IMR-90 (cell line): Measurements from ENCODE around the gene IRF2BP2. TPM values are rescaled to one million over a fixed set of nuclear protein-coding genes. Genes with fewer than 3 reads are reported as not detected.
A peak's percentile ranks its signal among the peaks of the same experiment; 100 is the strongest.

Experiments
- ATAC-seq: fragments of 200-7000 bp; cut with Tn5 transposase; 2 replicates; pipeline ENCODE4 v1.9.1; 2020; ENCODE audit warnings: low read depth, mild to moderate bottlenecking, moderate library complexity
- BruUV-seq: library from RNA; stranded (reverse); fragments of 400-500 nt; replicated peaks from 2 replicates; lab custom pipeline; 2021; lab: Mats Ljungman, UMichigan
- CTCF ChIA-PET: fragments of 300-600 bp; formaldehyde crosslinking; extraction: SDS; loops from one replicate; lab custom pipeline; 2021; ENCODE audit warnings: antibody characterized with exemption; lab: Yijun Ruan, JAX
- POLR2A ChIA-PET: fragments of 300-600 bp; sonication (Branson Sonifier 250); formaldehyde crosslinking; loops from one replicate; lab custom pipeline; 2022; ENCODE audit warnings: antibody characterized with exemption; ENCODE audit not compliant: unreplicated experiment; lab: Charles Lee
- DNase-seq: peaks from one replicate; pipeline ENCODE4 v3.0.0; 2013
- H2AFZ ChIP-seq: replicated peaks from 2 replicates; pipeline ENCODE3; 2013; ENCODE audit warnings: low read length, mild to moderate bottlenecking; ENCODE audit not compliant: poor library complexity
- H2AK5ac ChIP-seq: 2 replicates; pipeline ENCODE4 v1.6.1; 2013; ENCODE audit warnings: low read depth, low read length, inconsistent platforms
- H2AK9ac ChIP-seq: replicated peaks from 2 replicates; pipeline ENCODE3; 2013; ENCODE audit warnings: mild to moderate bottlenecking, low read depth, low read length, moderate library complexity; ENCODE audit not compliant: poor library complexity
- H2BK120ac ChIP-seq: 2 replicates; pipeline ENCODE4 v1.6.1; 2013; ENCODE audit warnings: low read depth, low read length, inconsistent platforms
- H2BK15ac ChIP-seq: 3 replicates; pipeline ENCODE4 v1.6.1; 2013; ENCODE audit warnings: low read depth, low read length, inconsistent platforms
- H2BK20ac ChIP-seq: 2 replicates; pipeline ENCODE4 v1.6.1; 2013; ENCODE audit warnings: low read depth, mild to moderate bottlenecking, inconsistent platforms, low read length, moderate library complexity
- H2BK5ac ChIP-seq: 2 replicates; pipeline ENCODE4 v1.6.1; 2013; ENCODE audit warnings: mild to moderate bottlenecking, low read depth, low read length, inconsistent platforms; ENCODE audit not compliant: poor library complexity, severe bottlenecking
- H3K14ac ChIP-seq: replicated peaks from 2 replicates; pipeline ENCODE4 v1.6.1; 2013; ENCODE audit warnings: low read depth, low read length, inconsistent platforms
- H3K18ac ChIP-seq: 2 replicates; pipeline ENCODE4 v1.6.1; 2013; ENCODE audit warnings: low read depth, low read length, control low read depth
- H3K23ac ChIP-seq: 2 replicates; pipeline ENCODE4 v1.6.1; 2013; ENCODE audit warnings: low read depth, low read length, inconsistent platforms
- H3K27ac ChIP-seq: 2 replicates; pipeline ENCODE4 v1.5.1; 2013; ENCODE audit warnings: mild to moderate bottlenecking, control low read depth, low read length; ENCODE audit not compliant: insufficient read depth
- H3K27me3 ChIP-seq: 2 replicates; pipeline ENCODE4 v1.6.1; 2013; ENCODE audit warnings: low read length; ENCODE audit not compliant: control insufficient read depth, insufficient read depth
- H3K36me3 ChIP-seq: 2 replicates; pipeline ENCODE4 v1.6.1; 2013; ENCODE audit warnings: low read length, mixed read lengths; ENCODE audit not compliant: control insufficient read depth, insufficient read depth
- H3K4ac ChIP-seq: 2 replicates; pipeline ENCODE4 v1.6.1; 2013; ENCODE audit warnings: low read depth, low read length, inconsistent platforms
- H3K4me1 ChIP-seq: 2 replicates; pipeline ENCODE4 v1.6.1; 2013; ENCODE audit warnings: low read length, mixed read lengths; ENCODE audit not compliant: control insufficient read depth, insufficient read depth
- H3K4me2 ChIP-seq: 2 replicates; pipeline ENCODE4 v1.6.1; 2013; ENCODE audit warnings: low read depth, mild to moderate bottlenecking, control low read depth, low read length, moderate library complexity
- H3K4me3 ChIP-seq: 2 replicates; pipeline ENCODE4 v1.5.1; 2013; ENCODE audit warnings: low read depth, mild to moderate bottlenecking, control low read depth, low read length, moderate library complexity; ENCODE audit not compliant: insufficient read depth
- H3K56ac ChIP-seq: 2 replicates; pipeline ENCODE4 v1.6.1; 2013; ENCODE audit warnings: low read length, inconsistent platforms; ENCODE audit not compliant: insufficient read depth; ENCODE audit errors: extremely low read depth
- H3K79me1 ChIP-seq, 2 experiments: 2 replicates each; pipeline ENCODE4 v1.6.1; 2013; ENCODE audit warnings: low read length in 2 of 2, inconsistent platforms in 1 of 2, low read depth in 1 of 2
- H3K9ac ChIP-seq: 2 replicates; pipeline ENCODE4 v1.6.1; 2013; ENCODE audit warnings: low read depth, low read length, control low read depth
- H3K9me1 ChIP-seq: 2 replicates; pipeline ENCODE4 v1.6.1; 2013; ENCODE audit warnings: low read length, inconsistent platforms; ENCODE audit not compliant: insufficient read depth
- H3K9me3 ChIP-seq: 2 replicates; pipeline ENCODE4 v1.6.1; 2013; ENCODE audit warnings: low read length; ENCODE audit not compliant: control insufficient read depth, insufficient read depth
- H4K20me1 ChIP-seq: 2 replicates; pipeline ENCODE4 v1.6.1; 2013; ENCODE audit warnings: low read length, inconsistent platforms; ENCODE audit not compliant: insufficient read depth
- H4K5ac ChIP-seq: 2 replicates; pipeline ENCODE4 v1.6.1; 2013; ENCODE audit warnings: mild to moderate bottlenecking, low read depth, low read length, control low read depth
- H4K8ac ChIP-seq, 2 experiments: 2 replicates each; pipeline ENCODE4 v1.6.1; 2013; ENCODE audit warnings: low read depth in 2 of 2, low read length in 2 of 2, control low read depth in 1 of 2, inconsistent platforms in 1 of 2
- H4K91ac ChIP-seq: 2 replicates; pipeline ENCODE4 v1.6.1; 2013; ENCODE audit warnings: low read depth, low read length, inconsistent platforms; ENCODE audit not compliant: insufficient read depth
- BHLHE40 ChIP-seq: fragments of 150-350 bp; IDR thresholded peaks from 2 replicates; pipeline ENCODE4 v1.6.1; 2016; ENCODE audit warnings: mild to moderate bottlenecking, low read depth, low read length
- FOS ChIP-seq: fragments of 150-350 bp; IDR thresholded peaks from 2 replicates; pipeline ENCODE4 v1.6.1; 2016; ENCODE audit warnings: low read depth, low read length
- MAFK ChIP-seq: IDR thresholded peaks from 2 replicates; pipeline ENCODE4 v1.6.1; 2012; ENCODE audit warnings: low read depth, low read length, improper control_type of control experiment
- MAZ ChIP-seq: IDR thresholded peaks from 2 replicates; pipeline ENCODE4 v1.6.1; 2012; ENCODE audit warnings: low read depth, mild to moderate bottlenecking, low read length, improper control_type of control experiment, moderate library complexity, borderline replicate concordance
- MXI1 ChIP-seq: IDR thresholded peaks from 2 replicates; pipeline ENCODE4 v1.6.1; 2012; ENCODE audit warnings: low read depth, mild to moderate bottlenecking, low read length, moderate library complexity, borderline replicate concordance
- NFE2L2 ChIP-seq: fragments of 150-350 bp; IDR thresholded peaks from 2 replicates; pipeline ENCODE4 v1.6.1; 2016; ENCODE audit warnings: low read depth, mild to moderate bottlenecking, low read length
- POLR2A ChIP-seq: IDR thresholded peaks from 2 replicates; pipeline ENCODE4 v1.6.1; 2012; ENCODE audit warnings: mild to moderate bottlenecking, low read depth, low read length
- RCOR1 ChIP-seq: IDR thresholded peaks from 2 replicates; pipeline ENCODE4 v1.6.1; 2012; ENCODE audit warnings: mild to moderate bottlenecking, low read length, improper control_type of control experiment; ENCODE audit not compliant: insufficient replicate concordance
- RFX5 ChIP-seq: IDR thresholded peaks from 2 replicates; pipeline ENCODE4 v1.8.0; 2012; ENCODE audit warnings: low read depth, mild to moderate bottlenecking, low read length, moderate library complexity
- SMC3 ChIP-seq: fragments of 150-350 bp; IDR thresholded peaks from 2 replicates; pipeline ENCODE4 v1.6.1; 2016; ENCODE audit warnings: low read depth, mild to moderate bottlenecking, antibody characterized with exemption, low read length, moderate library complexity
- WGBS, 2 experiments: methylation state at CpG; one replicate each; pipeline versions ENCODE4 v1.1.5 to v1.1.7; 2013; ENCODE audit warnings: missing lambda C conversion rate in 2 of 2; ENCODE audit not compliant: insufficient read length in 1 of 2; ENCODE audit errors: extremely low coverage in 2 of 2; 5-methylcytosine and 5-hydroxymethylcytosine counted together
- dilution Hi-C: fragments of 300-500 bp; cut with HindIII; formaldehyde crosslinking; loops from one replicate; pipeline ENCODE4 v1.14.3; 2018; ENCODE audit warnings: low sequenced_read_pairs; ENCODE audit not compliant: unreplicated experiment
- in situ Hi-C: fragments of 300-500 bp; cut with MboI; formaldehyde crosslinking; loops from 3 replicates; pipeline ENCODE4 v1.14.3; 2019; ENCODE audit warnings: low sequenced_read_pairs, inconsistent platforms, mixed read lengths
- intact Hi-C: fragments of 100-400 bp; cut with micrococcal nuclease; formaldehyde crosslinking; loops from 2 replicates; pipeline ENCODE4 v1.10.0; 2022
- polyA plus RNA-seq, 3 experiments: library from polyadenylated mRNA; depleted of rRNA; stranded (reverse); fragments of >200 nt; gene quantifications; 2 replicates each; pipeline ENCODE4 v1.2.3, GENCODE V29; 2012; ENCODE audit warnings: low replicate concordance in 1 of 3
- total RNA-seq: library from RNA; depleted of rRNA; stranded (reverse); fragments of >200 nt; gene quantifications from 2 replicates; pipeline ENCODE4 v1.2.3, GENCODE V29; 2012
- TF ChIP-seq, protein P1 (sequence below): fragments of 150-350 bp; IDR thresholded peaks from 2 replicates; pipeline ENCODE4 v1.6.1; 2017; ENCODE audit warnings: mild to moderate bottlenecking, antibody characterized with exemption, low read length, low read depth
- TF ChIP-seq, protein P2 (sequence below): conservative IDR thresholded peaks from 2 replicates; pipeline ENCODE4 v1.5.1; 2012; ENCODE audit warnings: mild to moderate bottlenecking, low read depth, low read length, improper control_type of control experiment

The IRF2BP2 gene
- total and polyA plus RNA-seq, 2 of the 4 experiments (the other 2 are of a cell fraction), result 47.0 to 66.6 TPM

DNA sequence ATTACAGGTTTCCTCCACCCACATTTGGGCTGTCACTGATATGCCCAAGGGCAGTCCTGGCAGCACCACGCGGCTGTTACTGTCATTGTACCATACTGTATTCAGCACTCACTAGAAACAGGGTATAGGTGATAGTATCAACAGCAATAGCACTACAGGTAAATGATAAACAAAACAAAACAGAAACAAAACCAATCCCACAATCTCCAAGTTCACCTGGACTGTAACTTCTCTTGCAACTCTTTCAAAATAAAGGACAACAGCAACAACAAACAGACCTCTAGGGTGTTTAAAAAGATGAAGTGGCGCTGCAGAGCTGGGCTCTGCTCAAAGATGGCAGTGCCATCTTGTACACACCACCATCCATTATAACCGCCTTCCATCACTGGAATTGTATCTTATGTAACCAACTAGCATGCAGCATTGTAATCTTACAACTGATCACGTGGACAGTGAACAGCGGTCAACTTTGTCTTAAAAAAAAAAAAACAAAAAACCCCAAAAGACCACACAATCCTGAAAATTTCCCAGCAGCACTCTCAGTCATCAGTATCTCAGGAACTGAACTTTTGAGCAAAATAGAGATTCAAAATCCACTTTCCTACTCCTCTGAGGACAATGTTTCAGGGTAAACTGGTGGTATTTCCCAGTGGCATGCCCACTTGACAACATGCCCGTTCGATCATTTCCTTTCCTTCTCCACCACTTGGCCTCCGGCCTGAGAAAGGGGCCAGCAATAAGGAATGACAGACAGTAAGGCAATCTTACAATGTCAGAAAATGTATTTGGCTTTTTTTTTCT, 3.8 kb downstream of the IRF2BP2 start (continued):
- TF ChIP-seq SMC3 (no peak), NFE2L2 (no peak), MAZ (no peak)

- H2AK5ac ChIP-seq, result no peak overlapping the region
- H3K4me2 ChIP-seq, result peak overlapping the region; percentile 90
- in situ Hi-C loops, result loop anchor here (5.0 to 25.0 kb wide), 2 partner anchors 108 to 257 kb away; no protein-coding TSS in a partner anchor
- no peak for DNase-seq
- H3K36me3 ChIP-seq, result peaks cover 28% of the 10 kb centered on the region
- peak overlapping the region; percentile 6; the same call in 1 of the 2 replicates for H3K4ac ChIP-seq
- H3K18ac ChIP-seq, result peak overlapping the region; percentile 95; the same call in 1 of the 2 replicates
- H3K56ac ChIP-seq, result no peak overlapping the region
- no peak overlapping the region for H2BK15ac ChIP-seq
- H3K23ac ChIP-seq, result peak overlapping the region; percentile 74; the same call in 1 of the 2 replicates
- peak overlapping the region; percentile 96 for H2BK5ac ChIP-seq
- H3K14ac ChIP-seq, result peak overlapping the region; percentile 84; the same call in 1 of the 2 replicates
- no peak overlapping the region; a peak in 2 of 4 replicates for H4K8ac ChIP-seq
- CTCF ChIA-PET, result interaction anchor here (1.2 kb wide), 1 partner anchor 106 kb away, joined by 6 read pairs; no protein-coding TSS in a partner anchor
- H3K9ac ChIP-seq, result peak overlapping the region; percentile 98
- peak overlapping the region; percentile 76 for H3K4me3 ChIP-seq
- H3K79me1 ChIP-seq, result peaks cover 6% of the 10 kb centered on the region in 2 experiments
- POLR2A ChIA-PET, result interaction anchor here (0.5 kb wide), 1 partner anchor 119 kb away, joined by 3 read pairs; no protein-coding TSS in a partner anchor
- BruUV-seq, result no TSS peak
- H4K5ac ChIP-seq, result peak overlapping the region; percentile 27; the same call in 1 of the 2 replicates
- no CpG with 5 or more reads among the region's 3 CpGs for WGBS, 2 experiments
- H3K4me1 ChIP-seq, result peaks cover 6% of the 10 kb centered on the region
- no peaks in the 10 kb centered on the region for H3K9me1 ChIP-seq
- no peak overlapping the region for H2BK20ac ChIP-seq
- peaks cover 36% of the 10 kb centered on the region for H4K20me1 ChIP-seq
- intact Hi-C loops, result no loop called here
- peak overlapping the region; percentile 97 for H3K27ac ChIP-seq
- H2BK120ac ChIP-seq, result no peak overlapping the region
- H2AK9ac ChIP-seq, result no peak overlapping the region
- H2AFZ ChIP-seq, result no peak overlapping the region
- H3K9me3 ChIP-seq, result no peaks in the 10 kb centered on the region
- ATAC-seq, result no peak
- 0 out of 2 replicates have a peak overlapping the region, but pooled peaks have one; percentile 4 for H4K91ac ChIP-seq
- dilution Hi-C loops, result no loop called here
- no peaks in the 10 kb centered on the region for H3K27me3 ChIP-seq
- no peak for TF ChIP-seq MAFK
- TF ChIP-seq MXI1, result no peak
- no peak for TF ChIP-seq RFX5
- no peak; the same call in 1 of the 2 replicates for TF ChIP-seq POLR2A
- no peak for TF ChIP-seq RCOR1
- TF ChIP-seq SMC3, result no peak
- TF ChIP-seq, protein P1, sequence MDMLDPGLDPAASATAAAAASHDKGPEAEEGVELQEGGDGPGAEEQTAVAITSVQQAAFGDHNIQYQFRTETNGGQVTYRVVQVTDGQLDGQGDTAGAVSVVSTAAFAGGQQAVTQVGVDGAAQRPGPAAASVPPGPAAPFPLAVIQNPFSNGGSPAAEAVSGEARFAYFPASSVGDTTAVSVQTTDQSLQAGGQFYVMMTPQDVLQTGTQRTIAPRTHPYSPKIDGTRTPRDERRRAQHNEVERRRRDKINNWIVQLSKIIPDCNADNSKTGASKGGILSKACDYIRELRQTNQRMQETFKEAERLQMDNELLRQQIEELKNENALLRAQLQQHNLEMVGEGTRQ, result no peak
- TF ChIP-seq MAZ, result no peak
- TF ChIP-seq, protein P2, sequence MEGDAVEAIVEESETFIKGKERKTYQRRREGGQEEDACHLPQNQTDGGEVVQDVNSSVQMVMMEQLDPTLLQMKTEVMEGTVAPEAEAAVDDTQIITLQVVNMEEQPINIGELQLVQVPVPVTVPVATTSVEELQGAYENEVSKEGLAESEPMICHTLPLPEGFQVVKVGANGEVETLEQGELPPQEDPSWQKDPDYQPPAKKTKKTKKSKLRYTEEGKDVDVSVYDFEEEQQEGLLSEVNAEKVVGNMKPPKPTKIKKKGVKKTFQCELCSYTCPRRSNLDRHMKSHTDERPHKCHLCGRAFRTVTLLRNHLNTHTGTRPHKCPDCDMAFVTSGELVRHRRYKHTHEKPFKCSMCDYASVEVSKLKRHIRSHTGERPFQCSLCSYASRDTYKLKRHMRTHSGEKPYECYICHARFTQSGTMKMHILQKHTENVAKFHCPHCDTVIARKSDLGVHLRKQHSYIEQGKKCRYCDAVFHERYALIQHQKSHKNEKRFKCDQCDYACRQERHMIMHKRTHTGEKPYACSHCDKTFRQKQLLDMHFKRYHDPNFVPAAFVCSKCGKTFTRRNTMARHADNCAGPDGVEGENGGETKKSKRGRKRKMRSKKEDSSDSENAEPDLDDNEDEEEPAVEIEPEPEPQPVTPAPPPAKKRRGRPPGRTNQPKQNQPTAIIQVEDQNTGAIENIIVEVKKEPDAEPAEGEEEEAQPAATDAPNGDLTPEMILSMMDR, result no peak
- TF ChIP-seq NFE2L2, result no peak
- TF ChIP-seq FOS, result no peak
- TF ChIP-seq BHLHE40, result no peak
These were observed 4.5 kb downstream of the IRF2BP2 start for GRCh38 chr1:234605399-234605982.
